ENCODE results near the gene CCDC186. TPM values are rescaled to one million over a fixed set of nuclear protein-coding genes. Genes with fewer than 3 reads are reported as not detected.

The CCDC186 gene
- total and polyA plus RNA-seq, 2 of the 8 experiments (the other 6 are each of a cell fraction or from before 2014, with no cell fraction given): 3.0 to 30.3 TPM

GRCh38 chr10:114138581-114138980 lies 35.4 kb downstream of the CCDC186 start (continued):
- TF ChIP-seq, protein P1, sequence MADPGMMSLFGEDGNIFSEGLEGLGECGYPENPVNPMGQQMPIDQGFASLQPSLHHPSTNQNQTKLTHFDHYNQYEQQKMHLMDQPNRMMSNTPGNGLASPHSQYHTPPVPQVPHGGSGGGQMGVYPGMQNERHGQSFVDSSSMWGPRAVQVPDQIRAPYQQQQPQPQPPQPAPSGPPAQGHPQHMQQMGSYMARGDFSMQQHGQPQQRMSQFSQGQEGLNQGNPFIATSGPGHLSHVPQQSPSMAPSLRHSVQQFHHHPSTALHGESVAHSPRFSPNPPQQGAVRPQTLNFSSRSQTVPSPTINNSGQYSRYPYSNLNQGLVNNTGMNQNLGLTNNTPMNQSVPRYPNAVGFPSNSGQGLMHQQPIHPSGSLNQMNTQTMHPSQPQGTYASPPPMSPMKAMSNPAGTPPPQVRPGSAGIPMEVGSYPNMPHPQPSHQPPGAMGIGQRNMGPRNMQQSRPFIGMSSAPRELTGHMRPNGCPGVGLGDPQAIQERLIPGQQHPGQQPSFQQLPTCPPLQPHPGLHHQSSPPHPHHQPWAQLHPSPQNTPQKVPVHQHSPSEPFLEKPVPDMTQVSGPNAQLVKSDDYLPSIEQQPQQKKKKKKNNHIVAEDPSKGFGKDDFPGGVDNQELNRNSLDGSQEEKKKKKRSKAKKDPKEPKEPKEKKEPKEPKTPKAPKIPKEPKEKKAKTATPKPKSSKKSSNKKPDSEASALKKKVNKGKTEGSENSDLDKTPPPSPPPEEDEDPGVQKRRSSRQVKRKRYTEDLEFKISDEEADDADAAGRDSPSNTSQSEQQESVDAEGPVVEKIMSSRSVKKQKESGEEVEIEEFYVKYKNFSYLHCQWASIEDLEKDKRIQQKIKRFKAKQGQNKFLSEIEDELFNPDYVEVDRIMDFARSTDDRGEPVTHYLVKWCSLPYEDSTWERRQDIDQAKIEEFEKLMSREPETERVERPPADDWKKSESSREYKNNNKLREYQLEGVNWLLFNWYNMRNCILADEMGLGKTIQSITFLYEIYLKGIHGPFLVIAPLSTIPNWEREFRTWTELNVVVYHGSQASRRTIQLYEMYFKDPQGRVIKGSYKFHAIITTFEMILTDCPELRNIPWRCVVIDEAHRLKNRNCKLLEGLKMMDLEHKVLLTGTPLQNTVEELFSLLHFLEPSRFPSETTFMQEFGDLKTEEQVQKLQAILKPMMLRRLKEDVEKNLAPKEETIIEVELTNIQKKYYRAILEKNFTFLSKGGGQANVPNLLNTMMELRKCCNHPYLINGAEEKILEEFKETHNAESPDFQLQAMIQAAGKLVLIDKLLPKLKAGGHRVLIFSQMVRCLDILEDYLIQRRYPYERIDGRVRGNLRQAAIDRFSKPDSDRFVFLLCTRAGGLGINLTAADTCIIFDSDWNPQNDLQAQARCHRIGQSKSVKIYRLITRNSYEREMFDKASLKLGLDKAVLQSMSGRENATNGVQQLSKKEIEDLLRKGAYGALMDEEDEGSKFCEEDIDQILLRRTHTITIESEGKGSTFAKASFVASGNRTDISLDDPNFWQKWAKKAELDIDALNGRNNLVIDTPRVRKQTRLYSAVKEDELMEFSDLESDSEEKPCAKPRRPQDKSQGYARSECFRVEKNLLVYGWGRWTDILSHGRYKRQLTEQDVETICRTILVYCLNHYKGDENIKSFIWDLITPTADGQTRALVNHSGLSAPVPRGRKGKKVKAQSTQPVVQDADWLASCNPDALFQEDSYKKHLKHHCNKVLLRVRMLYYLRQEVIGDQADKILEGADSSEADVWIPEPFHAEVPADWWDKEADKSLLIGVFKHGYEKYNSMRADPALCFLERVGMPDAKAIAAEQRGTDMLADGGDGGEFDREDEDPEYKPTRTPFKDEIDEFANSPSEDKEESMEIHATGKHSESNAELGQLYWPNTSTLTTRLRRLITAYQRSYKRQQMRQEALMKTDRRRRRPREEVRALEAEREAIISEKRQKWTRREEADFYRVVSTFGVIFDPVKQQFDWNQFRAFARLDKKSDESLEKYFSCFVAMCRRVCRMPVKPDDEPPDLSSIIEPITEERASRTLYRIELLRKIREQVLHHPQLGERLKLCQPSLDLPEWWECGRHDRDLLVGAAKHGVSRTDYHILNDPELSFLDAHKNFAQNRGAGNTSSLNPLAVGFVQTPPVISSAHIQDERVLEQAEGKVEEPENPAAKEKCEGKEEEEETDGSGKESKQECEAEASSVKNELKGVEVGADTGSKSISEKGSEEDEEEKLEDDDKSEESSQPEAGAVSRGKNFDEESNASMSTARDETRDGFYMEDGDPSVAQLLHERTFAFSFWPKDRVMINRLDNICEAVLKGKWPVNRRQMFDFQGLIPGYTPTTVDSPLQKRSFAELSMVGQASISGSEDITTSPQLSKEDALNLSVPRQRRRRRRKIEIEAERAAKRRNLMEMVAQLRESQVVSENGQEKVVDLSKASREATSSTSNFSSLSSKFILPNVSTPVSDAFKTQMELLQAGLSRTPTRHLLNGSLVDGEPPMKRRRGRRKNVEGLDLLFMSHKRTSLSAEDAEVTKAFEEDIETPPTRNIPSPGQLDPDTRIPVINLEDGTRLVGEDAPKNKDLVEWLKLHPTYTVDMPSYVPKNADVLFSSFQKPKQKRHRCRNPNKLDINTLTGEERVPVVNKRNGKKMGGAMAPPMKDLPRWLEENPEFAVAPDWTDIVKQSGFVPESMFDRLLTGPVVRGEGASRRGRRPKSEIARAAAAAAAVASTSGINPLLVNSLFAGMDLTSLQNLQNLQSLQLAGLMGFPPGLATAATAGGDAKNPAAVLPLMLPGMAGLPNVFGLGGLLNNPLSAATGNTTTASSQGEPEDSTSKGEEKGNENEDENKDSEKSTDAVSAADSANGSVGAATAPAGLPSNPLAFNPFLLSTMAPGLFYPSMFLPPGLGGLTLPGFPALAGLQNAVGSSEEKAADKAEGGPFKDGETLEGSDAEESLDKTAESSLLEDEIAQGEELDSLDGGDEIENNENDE (IDR thresholded peaks at IDR 0.05; ENCODE audit: insufficient replicate concordance, low read length): no peak
- TF ChIP-seq SRF (IDR thresholded peaks at IDR 0.05; ENCODE audit: low read depth, low read length) (no peak), SP4 (IDR thresholded peaks at IDR 0.05; ENCODE audit: low read length) (no peak), GABPA (IDR thresholded peaks at IDR 0.05; ENCODE audit: borderline replicate concordance, insufficient read depth, low read length) (no peak), TBP (IDR thresholded peaks at IDR 0.05; ENCODE audit: low read depth, low read length) (no peak), CEBPB (IDR thresholded peaks at IDR 0.05; ENCODE audit: low read depth, low read length) (no peak), SUZ12 (IDR thresholded peaks at IDR 0.05; ENCODE audit: low read length) (no peak), NANOG (IDR thresholded peaks at IDR 0.05; ENCODE audit: insufficient read depth, low read depth, low read length, poor library complexity, severe bottlenecking) (no peak), MAX (IDR thresholded peaks at IDR 0.05) (no peak), SP1 (IDR thresholded peaks at IDR 0.05; ENCODE audit: low read depth, low read length) (no peak), RNF2 (IDR thresholded peaks at IDR 0.05; ENCODE audit: borderline replicate concordance, low read depth, low read length, missing control alignments, poor library complexity, severe bottlenecking) (no peak), KDM5A (IDR thresholded peaks at IDR 0.05; ENCODE audit: low read length) (no peak)
